Esophagus muscularis mucosa (tissue), 4 donors: ENCODE data around the gene GAA.

Experiments used
- EP300 ChIP-seq: sonication (generic); formaldehyde crosslinking; IDR thresholded peaks from one replicate; pipeline ENCODE4 v1.6.1; 2017; ENCODE audit warnings: antibody characterized with exemption
- POLR2A ChIP-seq: fragments of 450-650 bp; IDR thresholded peaks from one replicate; pipeline ENCODE4 v1.6.1; 2017; ENCODE audit warnings: antibody characterized with exemption, moderate library complexity, mild to moderate bottlenecking, low read depth
- TF ChIP-seq, protein P1 (sequence below), 3 experiments: fragments of 200-600 bp in 2 of 3; fragments of 450-650 bp in 1 of 3; sonication (generic) in 2 of 3; IDR thresholded peaks; one replicate each; pipeline ENCODE4 v1.5.1; 2017 to 2019; ENCODE audit warnings: antibody characterized with exemption in 3 of 3, mild to moderate bottlenecking in 2 of 3, moderate library complexity in 1 of 3

DNA sequence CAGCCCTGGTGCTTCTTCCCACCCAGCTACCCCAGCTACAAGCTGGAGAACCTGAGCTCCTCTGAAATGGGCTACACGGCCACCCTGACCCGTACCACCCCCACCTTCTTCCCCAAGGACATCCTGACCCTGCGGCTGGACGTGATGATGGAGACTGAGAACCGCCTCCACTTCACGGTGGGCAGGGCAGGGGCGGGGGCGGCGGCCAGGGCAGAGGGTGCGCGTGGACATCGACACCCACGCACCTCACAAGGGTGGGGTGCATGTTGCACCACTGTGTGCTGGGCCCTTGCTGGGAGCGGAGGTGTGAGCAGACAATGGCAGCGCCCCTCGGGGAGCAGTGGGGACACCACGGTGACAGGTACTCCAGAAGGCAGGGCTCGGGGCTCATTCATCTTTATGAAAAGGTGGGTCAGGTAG lies 3.6 kb downstream of the GAA start:
- TF ChIP-seq POLR2A: no peak
- TF ChIP-seq, protein P1, sequence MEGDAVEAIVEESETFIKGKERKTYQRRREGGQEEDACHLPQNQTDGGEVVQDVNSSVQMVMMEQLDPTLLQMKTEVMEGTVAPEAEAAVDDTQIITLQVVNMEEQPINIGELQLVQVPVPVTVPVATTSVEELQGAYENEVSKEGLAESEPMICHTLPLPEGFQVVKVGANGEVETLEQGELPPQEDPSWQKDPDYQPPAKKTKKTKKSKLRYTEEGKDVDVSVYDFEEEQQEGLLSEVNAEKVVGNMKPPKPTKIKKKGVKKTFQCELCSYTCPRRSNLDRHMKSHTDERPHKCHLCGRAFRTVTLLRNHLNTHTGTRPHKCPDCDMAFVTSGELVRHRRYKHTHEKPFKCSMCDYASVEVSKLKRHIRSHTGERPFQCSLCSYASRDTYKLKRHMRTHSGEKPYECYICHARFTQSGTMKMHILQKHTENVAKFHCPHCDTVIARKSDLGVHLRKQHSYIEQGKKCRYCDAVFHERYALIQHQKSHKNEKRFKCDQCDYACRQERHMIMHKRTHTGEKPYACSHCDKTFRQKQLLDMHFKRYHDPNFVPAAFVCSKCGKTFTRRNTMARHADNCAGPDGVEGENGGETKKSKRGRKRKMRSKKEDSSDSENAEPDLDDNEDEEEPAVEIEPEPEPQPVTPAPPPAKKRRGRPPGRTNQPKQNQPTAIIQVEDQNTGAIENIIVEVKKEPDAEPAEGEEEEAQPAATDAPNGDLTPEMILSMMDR (IDR thresholded peaks at IDR 0.05): no peak
- TF ChIP-seq EP300: no peak
